ENCODE results near the gene NEK4.
"Not testable (repeated sequence)": the region's sequence is repeated elsewhere in the genome, so short reads cannot be mapped to it uniquely, and the experiment has no call there.

The NEK4 gene

GRCh38 chr3:52777127-52777958, 6.6 kb upstream of the NEK4 start, which contains the start of gene ITIH1:
Gene ITIH1 (plus strand): TSS chr3:52777599. CDS start chr3:52777616, 17 bp downstream.
- no peak for TF ChIP-seq ZFX (IDR thresholded peaks at IDR 0.05)
- TF ChIP-seq, protein P1, sequence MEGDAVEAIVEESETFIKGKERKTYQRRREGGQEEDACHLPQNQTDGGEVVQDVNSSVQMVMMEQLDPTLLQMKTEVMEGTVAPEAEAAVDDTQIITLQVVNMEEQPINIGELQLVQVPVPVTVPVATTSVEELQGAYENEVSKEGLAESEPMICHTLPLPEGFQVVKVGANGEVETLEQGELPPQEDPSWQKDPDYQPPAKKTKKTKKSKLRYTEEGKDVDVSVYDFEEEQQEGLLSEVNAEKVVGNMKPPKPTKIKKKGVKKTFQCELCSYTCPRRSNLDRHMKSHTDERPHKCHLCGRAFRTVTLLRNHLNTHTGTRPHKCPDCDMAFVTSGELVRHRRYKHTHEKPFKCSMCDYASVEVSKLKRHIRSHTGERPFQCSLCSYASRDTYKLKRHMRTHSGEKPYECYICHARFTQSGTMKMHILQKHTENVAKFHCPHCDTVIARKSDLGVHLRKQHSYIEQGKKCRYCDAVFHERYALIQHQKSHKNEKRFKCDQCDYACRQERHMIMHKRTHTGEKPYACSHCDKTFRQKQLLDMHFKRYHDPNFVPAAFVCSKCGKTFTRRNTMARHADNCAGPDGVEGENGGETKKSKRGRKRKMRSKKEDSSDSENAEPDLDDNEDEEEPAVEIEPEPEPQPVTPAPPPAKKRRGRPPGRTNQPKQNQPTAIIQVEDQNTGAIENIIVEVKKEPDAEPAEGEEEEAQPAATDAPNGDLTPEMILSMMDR (conservative IDR thresholded peaks at IDR 0.05) = no peak
- no peak within 1 kb of the TSS for H3K27ac ChIP-seq

- not testable (repeated sequence) for H3K27ac ChIP-seq
Measured at GRCh38 chr3:52776486-52776885, 5.7 kb upstream of the NEK4 start.

- TF ChIP-seq ZFX (IDR thresholded peaks at IDR 0.05) = no peak
- TF ChIP-seq, protein P1 (conservative IDR thresholded peaks at IDR 0.05) = no peak
- no peak overlapping the region for H3K27ac ChIP-seq
Measured at GRCh38 chr3:52775877-52776276, 5.1 kb upstream of the NEK4 start.

DNA sequence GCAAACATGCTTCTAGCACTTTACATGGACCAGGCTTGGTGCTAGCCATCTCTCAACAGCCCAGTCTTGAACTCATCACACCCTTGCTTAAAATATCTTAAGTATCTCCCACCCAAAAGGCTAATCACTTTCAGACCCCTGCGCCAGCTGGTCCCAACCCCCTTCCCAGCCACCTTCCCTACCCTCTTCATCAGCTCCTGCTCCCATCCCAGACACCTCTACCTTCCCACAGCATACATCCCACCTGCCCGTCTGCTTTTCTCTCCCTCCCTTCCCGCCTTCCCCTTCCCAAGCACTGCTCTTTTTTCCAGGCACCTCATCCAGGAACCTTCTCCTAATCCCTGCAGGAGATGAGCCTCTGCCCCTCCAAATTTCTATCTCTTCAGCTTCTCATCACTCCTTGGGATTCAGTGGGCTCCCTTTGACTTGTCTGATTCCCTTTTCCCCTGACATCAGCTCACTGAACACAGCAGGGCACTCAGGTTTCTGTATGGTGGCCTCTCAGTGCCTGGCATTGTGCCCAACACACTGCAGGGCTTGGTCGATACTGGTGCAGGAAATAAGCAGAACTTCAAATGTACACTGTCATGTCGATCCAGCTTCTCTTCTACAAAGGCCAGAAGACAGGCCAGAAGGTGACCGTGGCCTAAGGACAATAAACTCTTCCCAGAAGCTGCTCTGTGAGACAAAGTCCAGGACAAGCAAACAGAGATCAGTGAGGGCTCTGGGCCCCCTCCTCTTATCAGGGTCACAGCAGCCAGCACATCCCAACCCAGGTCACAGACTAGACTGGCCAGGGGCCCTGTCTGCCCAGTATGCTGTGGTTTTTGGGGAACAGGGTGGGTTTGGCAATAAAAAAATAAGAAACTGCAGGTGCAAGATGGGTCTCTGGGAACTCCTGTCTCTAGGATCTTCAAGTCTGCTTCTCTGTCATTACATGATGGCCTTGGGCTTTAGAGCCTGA, 4.4 kb upstream of the NEK4 start:
- no peak for TF ChIP-seq ZFX (IDR thresholded peaks at IDR 0.05)
- TF ChIP-seq, protein P1 (conservative IDR thresholded peaks at IDR 0.05) = no peak
- H3K27ac ChIP-seq = no peak overlapping the region

DNA sequence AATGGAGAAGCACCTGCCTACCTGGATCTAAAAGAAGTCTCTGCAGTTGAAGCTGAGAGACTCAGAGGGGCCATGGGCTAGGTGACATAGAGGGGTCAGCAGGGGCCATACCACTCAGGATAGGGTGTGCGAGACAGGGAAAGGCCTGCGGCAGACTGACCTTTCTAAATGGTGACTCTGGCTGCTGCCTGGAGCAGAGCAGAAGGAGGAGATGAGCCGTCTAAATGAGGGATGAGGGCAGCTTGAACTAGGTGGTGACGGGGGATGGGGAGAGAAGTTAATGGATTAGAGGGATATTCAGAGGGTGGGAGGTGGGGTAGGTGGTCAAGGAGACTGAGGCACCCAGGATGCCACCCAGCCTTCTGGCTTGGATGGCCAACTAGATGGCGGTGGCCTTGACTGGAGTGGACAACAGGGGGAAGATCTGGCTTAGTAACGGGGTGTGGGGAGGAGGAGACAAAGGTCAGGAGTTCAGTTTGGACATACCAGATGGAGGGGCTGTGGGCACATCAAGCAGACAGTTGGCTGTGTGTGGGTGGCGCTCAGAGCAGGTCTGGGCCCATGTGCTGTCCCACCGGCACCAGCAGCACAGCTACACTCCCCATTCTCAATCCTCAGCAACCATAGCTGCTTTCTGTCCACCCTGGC, 3.5 kb upstream of the NEK4 start:
- TF ChIP-seq, protein P1 (conservative IDR thresholded peaks at IDR 0.05) = no peak
- TF ChIP-seq ZFX (IDR thresholded peaks at IDR 0.05) = no peak
- no peak overlapping the region for H3K27ac ChIP-seq

DNA sequence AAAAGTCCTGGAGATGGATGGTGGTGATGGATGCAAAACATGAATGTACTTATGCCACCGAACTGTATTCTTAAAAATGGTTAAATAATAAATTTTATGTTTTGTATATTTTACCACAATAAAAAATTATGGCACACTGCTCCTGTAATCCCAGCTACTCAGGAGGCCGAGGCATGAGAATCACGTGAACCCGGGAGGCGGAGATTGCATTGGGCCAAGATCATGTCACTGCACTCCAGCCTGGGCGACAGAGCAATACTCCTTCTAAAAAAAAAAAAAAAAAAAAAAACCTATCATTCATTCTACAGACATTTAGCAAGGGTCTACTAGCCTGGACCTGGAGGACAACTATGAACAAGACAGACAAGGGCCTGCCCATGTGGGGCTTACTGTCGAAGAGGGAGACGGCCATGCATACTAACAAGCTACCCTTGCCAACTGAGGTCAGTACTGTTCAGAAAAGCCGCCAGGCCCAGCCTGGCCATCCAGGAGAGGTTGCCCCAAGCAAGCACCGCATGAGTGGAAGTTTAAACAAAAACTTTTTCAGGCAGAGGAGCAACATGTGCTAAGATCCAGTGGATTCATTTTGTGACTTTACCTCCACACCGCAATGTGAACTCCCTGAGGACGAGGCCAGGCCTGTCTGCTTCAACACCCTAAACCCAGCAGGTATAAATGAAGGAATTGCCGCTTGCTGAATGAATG, 2.8 kb upstream of the NEK4 start:
- H3K27ac ChIP-seq = no peak overlapping the region
- TF ChIP-seq ZFX (IDR thresholded peaks at IDR 0.05) = no peak
- TF ChIP-seq, protein P1 (conservative IDR thresholded peaks at IDR 0.05) = no peak

DNA sequence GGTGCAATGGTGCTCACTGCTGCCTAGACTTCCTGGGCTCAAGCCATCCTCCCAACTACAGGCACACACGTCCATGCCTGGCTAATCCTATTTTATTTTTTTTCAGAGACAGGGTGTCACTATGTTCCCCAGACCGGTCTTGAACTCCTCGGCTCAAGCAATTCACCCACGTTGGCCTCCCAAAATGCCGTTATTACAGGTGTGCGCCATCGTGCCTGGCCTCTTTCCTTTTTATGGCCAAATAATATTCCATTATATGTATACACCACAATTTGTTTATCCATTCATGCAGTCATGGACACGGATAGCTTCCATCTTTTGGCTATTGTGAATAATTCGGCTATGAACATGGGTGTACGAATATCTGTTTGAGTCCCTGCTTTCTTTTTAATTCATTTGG, 962 bp upstream of the NEK4 start:
- TF ChIP-seq ZFX (IDR thresholded peaks at IDR 0.05) = no peak
- TF ChIP-seq, protein P1 (conservative IDR thresholded peaks at IDR 0.05) = no peak
- peak overlapping the region; percentile 75 for H3K27ac ChIP-seq
